ENCODE measurements around the gene LRRC47.

Gene LRRC47

GRCh38 chr1:3730543-3731247, 65.6 kb downstream of the LRRC47 start:
- no peak for DNase-seq

DNA sequence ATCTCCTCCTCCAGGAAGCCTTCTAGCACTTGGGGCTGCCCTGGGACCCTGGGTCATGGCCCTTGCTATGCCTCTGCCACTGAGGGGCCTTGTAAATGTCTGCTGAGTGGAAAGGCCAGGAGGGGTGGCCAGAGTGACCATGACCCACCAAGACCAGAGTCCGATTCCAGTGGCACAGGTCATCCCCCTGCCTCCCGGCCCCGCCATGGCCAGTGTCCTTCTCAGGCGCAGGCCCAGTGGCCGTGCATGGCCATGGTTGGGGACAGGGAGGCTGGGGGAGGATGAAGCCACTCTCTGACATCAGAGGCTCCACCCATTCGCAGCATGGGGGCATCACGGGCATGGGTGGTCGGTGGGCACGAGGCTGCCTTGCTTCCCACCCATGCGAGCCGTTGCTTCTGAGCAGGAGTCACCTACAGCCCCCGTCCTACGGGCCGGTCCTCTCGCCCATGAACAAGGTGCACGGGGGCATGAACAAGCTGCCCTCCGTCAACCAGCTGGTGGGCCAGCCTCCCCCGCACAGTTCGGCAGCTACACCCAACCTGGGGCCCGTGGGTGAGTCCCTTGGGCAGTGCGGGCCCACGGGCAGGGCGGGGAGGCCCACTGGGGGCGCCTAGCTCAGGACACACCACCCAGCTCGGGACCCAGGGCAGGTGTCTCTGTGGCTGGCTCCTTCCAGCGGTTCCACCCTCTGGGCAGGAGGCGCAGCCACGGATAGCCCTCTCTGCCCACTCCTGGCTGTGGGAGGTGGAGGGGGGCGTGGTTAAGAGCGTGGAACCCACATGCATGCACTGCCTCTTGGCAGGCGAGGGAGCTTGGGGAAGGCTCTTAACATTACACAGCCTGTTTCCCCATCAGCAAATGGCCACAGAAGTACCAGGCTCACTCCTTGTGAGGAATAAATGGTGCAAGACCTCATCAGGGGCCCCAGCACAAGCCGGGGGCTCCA, 66.4 kb downstream of the LRRC47 start:
- no peak for DNase-seq
